Gastrocnemius medialis (tissue), 4 donors: ENCODE results near the gene SSTR3.

ENCODE experiments used
- CTCF ChIP-seq, 5 experiments: fragments of 450-650 bp in 3 of 5; fragments of 200-600 bp in 2 of 5; sonication (generic) in 2 of 5; IDR thresholded peaks in 4 of 5; conservative IDR thresholded peaks in 1 of 5; 1 replicate in 4 of 5; 2 replicates in 1 of 5; pipeline ENCODE4 v1.5.1; 2016 to 2019; ENCODE audit warnings: antibody characterized with exemption in 5 of 5, mild to moderate bottlenecking in 3 of 5, moderate library complexity in 3 of 5
- POLR2A ChIP-seq, 2 donors: fragments of 450-650 bp; IDR thresholded peaks; one replicate each; pipeline ENCODE4 v1.6.1; 2017; ENCODE audit warnings: antibody characterized with exemption in 2 of 2, mild to moderate bottlenecking in 2 of 2, moderate library complexity in 2 of 2

GRCh38 chr22:37230673-37231405 is 18.6 kb upstream of the SSTR3 start:
- TF ChIP-seq CTCF (IDR thresholded peaks at IDR 0.05 in 4 of 5, conservative IDR thresholded peaks at IDR 0.05 in 1 of 5) (no peak), POLR2A (IDR thresholded peaks at IDR 0.05) (no peak)
